ENCODE results near the gene RNF215.
"Not testable (repeated sequence)": the region's sequence is repeated elsewhere in the genome, so short reads cannot be mapped to it uniquely, and the experiment has no call there.

The RNF215 gene

GRCh38 chr22:30357650-30358215, 29.5 kb downstream of the RNF215 start:
- no peak for DNase-seq

- no peak for DNase-seq
Observed at GRCh38 chr22:30357236-30357570, 30.0 kb downstream of the RNF215 start.

- peak; percentile 77 for DNase-seq
Observed at GRCh38 chr22:30356449-30357235, 30.6 kb downstream of the RNF215 start, which contains the start of the genes CCDC157 and SF3A1. Gene CCDC157, plus strand, starts transcription at chr22:30357007. Its CDS starts 8,994 bp downstream, at chr22:30366001. Gene SF3A1, minus strand, starts transcription at chr22:30356894. Its CDS starts 102 bp downstream, at chr22:30356792.

GRCh38 chr22:30354644-30355043, 32.6 kb downstream of the RNF215 start:
- DNase-seq, result no peak

GRCh38 chr22:30351226-30351625, 36.0 kb downstream of the RNF215 start:
- no peak for DNase-seq

- no peak for DNase-seq
Observed at GRCh38 chr22:30348809-30349208, 38.4 kb downstream of the RNF215 start.

GRCh38 chr22:30348404-30348803, 38.8 kb downstream of the RNF215 start:
- DNase-seq, result no peak

- DNase-seq, result no peak
Observed at GRCh38 chr22:30347255-30347892, 39.8 kb downstream of the RNF215 start.

GRCh38 chr22:30344447-30345200, 42.6 kb downstream of the RNF215 start:
- DNase-seq, result no peak

GRCh38 chr22:30340911-30341685, 46.1 kb downstream of the RNF215 start:
- no peak for DNase-seq

GRCh38 chr22:30338802-30339201, 48.4 kb downstream of the RNF215 start:
- DNase-seq, result no peak

GRCh38 chr22:30338341-30338740, 48.9 kb downstream of the RNF215 start:
- DNase-seq, result not testable (repeated sequence)

GRCh38 chr22:30337461-30337778, 49.8 kb downstream of the RNF215 start:
- DNase-seq, result no peak

- no peak for DNase-seq
Observed at GRCh38 chr22:30336752-30337460, 50.3 kb downstream of the RNF215 start.

GRCh38 chr22:30335236-30335635, 52.0 kb downstream of the RNF215 start:
- DNase-seq, result no peak

GRCh38 chr22:30334646-30335045, 52.6 kb downstream of the RNF215 start:
- no peak for DNase-seq

GRCh38 chr22:30333707-30334087, 53.5 kb downstream of the RNF215 start:
- DNase-seq, result no peak

GRCh38 chr22:30332994-30333706, 54.1 kb downstream of the RNF215 start:
- no peak for DNase-seq

- DNase-seq, result no peak
Observed at GRCh38 chr22:30332551-30332950, 54.7 kb downstream of the RNF215 start.

All from activated CD4-positive, alpha-beta T cell treated with anti-CD3 and anti-CD28 coated beads for 1 hour (primary cell).